HG03103 (cell line): ENCODE measurements around the gene SSR2.

Experiments
- ATAC-seq: cut with Tn5 transposase; IDR thresholded peaks from one replicate; pipeline ENCODE4 v1.9.1; 2021; ENCODE audit warnings: low read depth; ENCODE audit not compliant: unreplicated experiment

SSR2 gene

DNA sequence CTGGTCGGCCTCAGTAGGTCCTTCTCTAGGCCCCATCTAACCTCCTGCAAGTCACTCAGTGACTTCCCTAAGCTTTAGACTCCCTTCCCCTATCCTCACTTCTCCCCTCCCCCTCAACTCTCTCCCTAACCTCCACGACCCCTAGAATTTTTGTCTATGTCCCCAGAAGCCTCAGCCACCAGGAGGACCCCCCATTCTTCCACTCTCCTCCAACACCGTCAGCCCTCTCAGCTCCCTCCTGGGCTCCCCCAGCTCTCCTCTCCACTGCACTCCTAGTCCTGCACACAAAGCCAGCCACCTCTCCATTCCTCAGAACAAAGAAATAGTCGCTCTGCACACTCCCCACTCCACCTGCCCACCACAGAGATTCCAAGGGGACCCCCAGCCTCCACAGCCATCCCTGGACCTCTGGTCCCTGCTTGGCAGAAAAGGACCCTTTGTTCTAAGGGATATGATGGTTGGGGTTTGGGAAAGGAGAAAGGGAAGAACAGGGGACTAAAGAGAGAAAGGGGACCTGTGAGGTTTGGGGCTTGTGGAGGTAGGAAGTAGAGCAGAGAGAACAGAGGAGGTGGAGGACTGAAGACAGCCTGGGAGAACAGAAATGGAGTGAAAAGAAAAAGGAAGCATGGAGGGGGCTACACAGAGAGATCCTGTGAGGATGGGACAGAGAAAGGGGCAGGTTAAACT, 45.2 kb downstream of the SSR2 start:
- no peak for ATAC-seq

- ATAC-seq, result no peak
Observed at GRCh38 chr1:155974208-155975115, 46.3 kb downstream of the SSR2 start.

GRCh38 chr1:155973723-155974122, 47.0 kb downstream of the SSR2 start:
- no peak for ATAC-seq

GRCh38 chr1:155971910-155972809, 48.6 kb downstream of the SSR2 start:
- no peak for ATAC-seq

GRCh38 chr1:155970531-155971167, 50.1 kb downstream of the SSR2 start:
- no peak for ATAC-seq

DNA sequence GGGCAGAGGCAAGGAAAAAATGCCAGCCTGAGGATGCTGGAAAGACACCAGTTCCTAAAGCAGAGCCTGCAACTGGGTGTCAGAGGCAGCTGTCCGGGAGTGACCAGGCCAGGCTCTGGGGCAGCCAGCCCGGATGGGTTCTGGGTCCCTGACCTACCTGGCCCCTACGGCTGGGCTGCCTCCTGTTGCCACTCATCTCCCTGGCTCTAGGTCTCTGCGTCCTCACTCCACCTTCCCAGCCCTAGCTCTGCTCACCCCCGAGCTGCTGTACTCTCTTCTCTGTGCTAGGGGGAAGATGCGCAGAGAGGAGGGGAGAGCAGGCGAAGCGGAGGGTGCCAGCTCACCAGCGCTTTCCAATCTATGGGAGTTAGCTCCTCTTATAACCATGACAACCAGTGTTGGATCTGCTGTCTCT, 51.4 kb downstream of the SSR2 start:
- ATAC-seq, result no peak

- ATAC-seq, result no peak
Observed at GRCh38 chr1:155968670-155969069, 52.1 kb downstream of the SSR2 start.

GRCh38 chr1:155968051-155968400, 52.7 kb downstream of the SSR2 start:
- no peak for ATAC-seq

DNA sequence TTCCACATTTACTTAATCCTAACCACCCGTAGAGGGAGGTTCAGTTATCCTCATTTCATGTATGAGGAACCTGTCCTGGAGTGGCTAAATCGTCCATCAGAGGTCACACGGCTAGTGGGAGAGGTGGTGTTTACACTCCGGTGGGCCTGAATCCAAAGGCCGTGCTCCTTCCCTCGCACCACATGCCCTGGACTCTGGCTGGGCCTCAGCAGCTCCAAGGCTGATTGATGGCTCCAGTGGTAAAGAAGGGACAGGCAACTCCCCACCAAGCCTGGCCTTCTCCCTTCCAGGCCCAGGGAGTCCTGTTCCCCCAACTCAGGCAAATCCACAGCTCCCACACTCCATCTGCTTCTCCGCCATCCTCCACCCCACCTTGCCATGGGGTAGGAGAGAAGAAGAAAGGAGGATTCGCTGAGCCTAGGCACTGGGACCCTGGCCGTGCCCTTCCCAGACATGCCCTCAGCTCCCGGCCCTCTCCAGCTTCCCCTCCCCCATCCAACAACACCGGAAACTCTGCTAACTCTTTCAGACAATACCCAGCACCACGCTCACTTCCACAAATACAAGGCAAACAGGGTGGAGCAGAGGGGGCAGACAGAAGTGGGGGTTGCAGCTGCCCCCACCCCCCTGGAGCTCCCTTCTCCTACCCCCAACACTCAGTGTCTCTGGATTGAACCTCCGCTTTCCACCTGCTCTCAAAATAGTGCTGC, 53.3 kb downstream of the SSR2 start:
- no peak for ATAC-seq

- no peak for ATAC-seq
Observed at GRCh38 chr1:155966750-155967149, 54.0 kb downstream of the SSR2 start.

DNA sequence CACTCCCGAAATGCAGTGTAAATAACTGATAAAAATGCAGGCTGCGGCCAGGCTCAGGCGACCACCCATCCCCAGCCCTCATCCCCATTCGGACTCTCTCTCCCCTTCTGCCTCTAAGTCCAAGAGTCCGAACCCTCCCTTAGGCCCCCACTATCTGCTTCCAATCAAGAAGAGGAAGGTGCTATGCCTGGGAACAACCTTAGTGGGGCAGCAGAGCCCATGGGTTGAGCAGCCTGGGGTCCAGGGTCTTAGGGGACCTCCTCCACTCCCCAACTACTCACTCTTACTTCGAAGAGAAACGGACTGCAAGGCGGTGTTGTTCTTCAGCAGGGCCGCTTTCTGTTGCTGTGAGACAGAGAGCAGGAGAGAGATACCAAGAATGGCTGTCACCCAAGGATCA, 54.6 kb downstream of the SSR2 start:
- ATAC-seq, result no peak

DNA sequence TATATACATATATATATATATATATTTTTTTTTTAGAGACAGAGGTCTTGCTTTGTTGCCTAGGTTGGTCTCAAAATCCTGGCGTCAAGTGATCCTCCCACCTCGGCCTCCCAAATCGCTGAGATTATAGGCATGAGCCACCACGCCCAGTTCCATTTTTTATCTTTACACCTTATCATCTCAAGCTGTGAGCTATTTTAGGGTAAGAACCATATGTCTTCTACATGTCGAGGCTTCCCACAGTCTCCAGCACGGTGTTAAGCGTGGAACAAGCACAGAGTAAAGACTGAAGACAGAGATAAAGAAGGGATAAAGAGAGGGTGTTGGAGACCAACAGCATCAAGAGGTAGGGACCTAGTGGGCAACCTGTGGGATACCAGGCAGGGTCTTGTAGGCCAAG, 56.6 kb downstream of the SSR2 start:
- ATAC-seq, result no peak

DNA sequence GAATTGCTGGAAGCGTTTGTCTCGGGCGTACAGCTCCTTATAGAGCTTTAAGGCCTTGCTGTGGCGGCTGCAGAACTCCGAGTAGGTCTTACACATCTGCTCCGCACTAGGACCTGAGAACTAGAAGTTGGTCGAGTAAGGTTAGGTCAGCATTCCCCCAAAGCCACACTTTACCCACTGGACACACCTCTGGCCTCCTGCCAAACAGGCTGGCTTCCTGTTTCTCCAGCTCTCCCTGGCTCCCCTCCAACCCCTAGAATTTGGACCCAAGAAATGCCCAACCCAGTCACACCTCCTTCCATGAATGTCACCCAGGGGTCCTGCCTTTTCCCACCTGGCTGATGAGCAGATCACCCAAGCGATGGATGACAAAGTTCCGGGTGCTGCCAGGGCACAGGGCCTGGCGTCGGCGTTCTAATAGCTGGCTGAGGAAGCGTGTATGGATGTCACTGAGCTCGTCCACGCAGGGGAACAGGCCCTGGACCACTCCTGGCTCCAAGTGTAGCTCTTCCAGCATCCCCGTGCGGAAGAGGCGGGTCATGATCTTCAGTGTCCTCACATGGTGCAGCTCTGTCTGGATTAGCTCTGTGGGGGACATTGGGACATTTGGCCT, 58.0 kb downstream of the SSR2 start:
- no peak for ATAC-seq

GRCh38 chr1:155961937-155962336, 58.8 kb downstream of the SSR2 start:
- ATAC-seq, result no peak

- no peak for ATAC-seq
Observed at GRCh38 chr1:155960081-155960745, 60.5 kb downstream of the SSR2 start.
